ENCODE measurements around the gene GPR173. TPM values are rescaled to one million over a fixed set of nuclear protein-coding genes. Genes with fewer than 3 reads are reported as not detected.

The GPR173 gene
- total RNA-seq, 1 donor from 2014 or later: 0.16 TPM

DNA sequence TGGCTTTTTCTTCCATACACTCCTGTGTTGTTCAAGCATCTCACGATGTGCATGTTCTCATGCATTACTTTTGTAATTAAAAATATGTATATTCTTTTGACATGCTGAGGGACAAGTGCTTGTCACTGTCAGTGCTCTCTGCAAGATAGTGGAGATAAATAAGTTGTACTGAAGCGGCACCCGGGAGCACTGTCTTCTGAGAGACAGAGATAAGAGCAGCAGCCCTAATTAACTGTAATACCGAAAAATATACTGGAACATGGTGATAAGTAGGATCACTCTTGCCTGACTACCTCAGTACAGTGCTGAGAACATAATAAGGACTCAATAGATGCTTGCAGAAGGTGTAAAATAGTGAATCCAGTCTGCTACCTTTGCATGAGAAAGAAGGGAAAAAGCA lies 9.4 kb upstream of the GPR173 start:
- no peaks in the 10 kb centered on the region for H3K4me1 Mint-ChIP-seq
- DNase-seq: no peak
- TF ChIP-seq, protein P1, sequence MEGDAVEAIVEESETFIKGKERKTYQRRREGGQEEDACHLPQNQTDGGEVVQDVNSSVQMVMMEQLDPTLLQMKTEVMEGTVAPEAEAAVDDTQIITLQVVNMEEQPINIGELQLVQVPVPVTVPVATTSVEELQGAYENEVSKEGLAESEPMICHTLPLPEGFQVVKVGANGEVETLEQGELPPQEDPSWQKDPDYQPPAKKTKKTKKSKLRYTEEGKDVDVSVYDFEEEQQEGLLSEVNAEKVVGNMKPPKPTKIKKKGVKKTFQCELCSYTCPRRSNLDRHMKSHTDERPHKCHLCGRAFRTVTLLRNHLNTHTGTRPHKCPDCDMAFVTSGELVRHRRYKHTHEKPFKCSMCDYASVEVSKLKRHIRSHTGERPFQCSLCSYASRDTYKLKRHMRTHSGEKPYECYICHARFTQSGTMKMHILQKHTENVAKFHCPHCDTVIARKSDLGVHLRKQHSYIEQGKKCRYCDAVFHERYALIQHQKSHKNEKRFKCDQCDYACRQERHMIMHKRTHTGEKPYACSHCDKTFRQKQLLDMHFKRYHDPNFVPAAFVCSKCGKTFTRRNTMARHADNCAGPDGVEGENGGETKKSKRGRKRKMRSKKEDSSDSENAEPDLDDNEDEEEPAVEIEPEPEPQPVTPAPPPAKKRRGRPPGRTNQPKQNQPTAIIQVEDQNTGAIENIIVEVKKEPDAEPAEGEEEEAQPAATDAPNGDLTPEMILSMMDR (IDR thresholded peaks at IDR 0.05): no peak
- no peak overlapping the region for H3K27ac Mint-ChIP-seq
- intact Hi-C loops (cut with micrococcal nuclease): no loop called here
- H3K9me3 Mint-ChIP-seq: no peaks in the 10 kb centered on the region
- H3K4me3 Mint-ChIP-seq: no peak overlapping the region
- CTCF ChIA-PET: no interaction called here
- ATAC-seq (ENCODE audit: low read depth): no peak
- POLR2A ChIA-PET: no interaction called here
- H3K36me3 Mint-ChIP-seq (ENCODE audit: low read depth): no peaks in the 10 kb centered on the region
- H3K27me3 Mint-ChIP-seq: peaks cover 6% of the 10 kb centered on the region

DNA sequence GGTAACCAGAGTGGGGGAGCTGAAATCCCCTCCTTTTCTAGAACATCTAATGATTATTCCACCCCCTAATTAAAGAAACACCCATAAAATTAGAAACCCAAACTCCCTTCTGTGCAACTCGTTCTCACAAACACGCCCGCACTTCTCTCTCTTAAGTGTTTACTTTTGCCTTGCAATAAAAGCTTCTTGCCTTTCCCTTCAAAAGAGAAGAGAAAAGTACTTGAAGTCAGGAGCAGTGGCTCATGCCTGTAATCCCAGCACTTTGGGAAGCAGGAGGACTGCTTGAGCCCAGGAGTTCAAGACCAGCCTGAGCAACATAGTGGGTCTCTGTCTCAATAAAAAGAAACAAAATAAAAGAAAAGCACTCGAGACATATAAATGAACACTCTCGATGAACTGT lies 3.6 kb upstream of the GPR173 start:
- no peaks in the 10 kb centered on the region for H3K36me3 Mint-ChIP-seq (ENCODE audit: low read depth)
- ChIA-PET POLR2A (no interaction called here), CTCF (no interaction called here)
- intact Hi-C loops (cut with micrococcal nuclease): no loop called here
- no peaks in the 10 kb centered on the region for H3K9me3 Mint-ChIP-seq
- H3K27ac Mint-ChIP-seq: no peak overlapping the region
- no peak for DNase-seq
- H3K4me3 Mint-ChIP-seq: no peak overlapping the region
- H3K27me3 Mint-ChIP-seq: no peaks in the 10 kb centered on the region
- peaks cover 3% of the 10 kb centered on the region for H3K4me1 Mint-ChIP-seq
- TF ChIP-seq, protein P1 (IDR thresholded peaks at IDR 0.05): no peak
- ATAC-seq (ENCODE audit: low read depth): no peak

DNA sequence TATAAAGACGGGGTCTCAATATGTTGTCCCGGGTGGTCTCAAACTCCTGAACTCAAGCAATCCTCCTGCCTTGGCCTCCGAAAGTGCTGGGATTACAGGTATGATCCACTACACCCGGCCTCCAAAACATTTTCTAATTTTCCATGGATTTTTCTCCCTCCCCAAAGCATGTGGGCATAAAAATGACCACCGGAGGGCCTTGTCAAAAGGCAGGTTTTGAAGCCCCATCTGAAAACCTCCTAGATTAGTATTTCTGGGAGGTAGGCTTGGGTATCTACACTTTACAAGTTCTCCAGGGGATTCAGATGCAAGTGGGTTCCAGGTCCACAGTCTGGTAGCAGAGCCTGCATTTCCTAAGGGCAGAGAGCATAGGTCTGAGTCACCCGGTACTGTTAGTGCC lies 1.4 kb upstream of the GPR173 start:
- CTCF ChIA-PET: no interaction called here
- Mint-ChIP-seq H3K27ac (no peak overlapping the region), H3K36me3 (ENCODE audit: low read depth) (no peaks in the 10 kb centered on the region), H3K27me3 (no peaks in the 10 kb centered on the region), H3K4me3 (no peak overlapping the region), H3K4me1 (peaks cover 3% of the 10 kb centered on the region), H3K9me3 (no peaks in the 10 kb centered on the region)
- POLR2A ChIA-PET: no interaction called here
- intact Hi-C loops (cut with micrococcal nuclease): no loop called here
- TF ChIP-seq, protein P1 (IDR thresholded peaks at IDR 0.05): no peak
- ATAC-seq (ENCODE audit: low read depth) (no peak), DNase-seq (no peak)

DNA sequence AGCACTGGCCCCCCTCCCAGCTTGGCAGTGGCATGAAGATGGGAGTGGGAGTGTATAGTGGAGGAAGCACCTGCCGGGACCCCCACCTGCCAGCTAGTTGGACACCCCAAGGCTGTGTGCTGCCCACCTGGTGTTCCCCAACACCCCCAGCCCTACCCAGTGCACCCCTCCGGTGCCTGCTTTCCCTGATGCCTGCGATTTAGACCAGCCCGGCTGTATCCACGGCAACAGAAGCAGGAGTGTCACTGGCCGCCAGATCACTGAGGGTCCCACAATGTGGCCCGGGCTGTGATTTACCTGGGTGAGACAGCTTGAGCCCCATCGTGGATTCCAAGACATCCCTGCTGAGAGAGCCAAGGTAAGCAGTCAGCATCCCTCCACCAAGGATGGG lies 533 bp downstream of the GPR173 start:
- peak overlapping the region; percentile 2 for H3K4me3 Mint-ChIP-seq

DNA sequence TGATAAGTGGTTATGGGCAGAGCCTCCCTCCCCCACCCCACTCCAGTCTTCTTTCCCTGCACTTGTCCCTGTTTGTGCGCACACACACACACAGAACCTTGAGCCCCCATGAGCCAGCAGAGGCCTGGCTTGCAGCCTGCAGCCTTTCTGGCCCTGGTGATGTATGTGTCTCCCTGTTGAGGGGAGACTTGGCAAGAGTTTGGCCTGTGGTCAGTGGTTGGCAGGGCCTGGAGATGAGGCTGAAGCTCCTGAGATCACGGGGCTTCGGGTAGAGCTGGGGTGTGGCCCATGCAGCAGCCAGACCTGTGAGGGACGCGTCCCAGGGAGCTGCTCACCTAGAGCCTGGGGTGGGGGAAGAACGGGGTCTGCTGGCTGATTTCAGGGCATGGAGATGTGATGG lies 2.3 kb downstream of the GPR173 start:
- TF ChIP-seq, protein P1 (IDR thresholded peaks at IDR 0.05): no peak
- Mint-ChIP-seq H3K27ac (no peak overlapping the region), H3K27me3 (no peaks in the 10 kb centered on the region), H3K4me1 (peaks cover 3% of the 10 kb centered on the region), H3K4me3 (no peak overlapping the region), H3K9me3 (no peaks in the 10 kb centered on the region), H3K36me3 (ENCODE audit: low read depth) (no peaks in the 10 kb centered on the region)
- no peak for ATAC-seq (ENCODE audit: low read depth)
- DNase-seq: no peak
- intact Hi-C loops (cut with micrococcal nuclease): no loop called here
- ChIA-PET POLR2A (no interaction called here), CTCF (no interaction called here)

More for the DNA sequence above, 533 bp downstream of the GPR173 start:
- H3K27ac Mint-ChIP-seq: no peak overlapping the region
- no peaks in the 10 kb centered on the region for H3K9me3 Mint-ChIP-seq
- intact Hi-C loops (cut with micrococcal nuclease): no loop called here
- TF ChIP-seq, protein P1 (IDR thresholded peaks at IDR 0.05): no peak
- DNase-seq (no peak), ATAC-seq (ENCODE audit: low read depth) (no peak)
- ChIA-PET CTCF (no interaction called here), POLR2A (no interaction called here)
- H3K4me1 Mint-ChIP-seq: peaks cover 3% of the 10 kb centered on the region
- no peaks in the 10 kb centered on the region for H3K27me3 Mint-ChIP-seq
- no peaks in the 10 kb centered on the region for H3K36me3 Mint-ChIP-seq (ENCODE audit: low read depth)

All from activated B cell treated with CpG ODN at 0.5 μM for 24 hours (primary cell).